Measurements from ENCODE around the gene GABBR2.

GABBR2 gene

DNA sequence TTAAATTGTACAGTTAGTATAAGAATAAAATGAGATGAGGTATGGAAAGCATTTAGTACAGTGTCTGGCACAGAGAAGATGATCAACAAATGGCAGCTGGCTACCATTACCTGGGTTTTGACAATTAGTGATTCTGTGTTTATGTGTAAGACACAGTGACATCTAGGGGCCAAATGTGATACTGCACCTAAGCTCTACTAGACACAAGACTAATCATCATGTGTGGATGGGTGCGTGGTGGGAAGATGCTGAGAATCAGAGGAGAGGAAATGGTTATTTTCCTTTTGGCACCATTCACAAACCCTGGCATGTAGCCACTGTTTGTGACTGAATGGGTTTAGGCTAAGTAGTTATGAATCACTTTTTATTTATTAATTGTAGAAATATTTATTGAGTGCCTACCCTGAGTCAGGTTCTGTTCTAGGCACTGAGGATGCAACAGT, 343.5 kb downstream of the GABBR2 start:
- no peak for DNase-seq

- DNase-seq, result no peak
These were observed 344.6 kb downstream of the GABBR2 start for GRCh38 chr9:98364086-98364485.

- no peak for DNase-seq
These were observed 345.1 kb downstream of the GABBR2 start for GRCh38 chr9:98363644-98364043.

- DNase-seq, result no peak
These were observed 346.0 kb downstream of the GABBR2 start for GRCh38 chr9:98362624-98363252.

GRCh38 chr9:98361645-98362044, 347.1 kb downstream of the GABBR2 start:
- no peak for DNase-seq

GRCh38 chr9:98360176-98360708, 348.5 kb downstream of the GABBR2 start:
- no peak for DNase-seq

GRCh38 chr9:98359569-98359968, 349.2 kb downstream of the GABBR2 start:
- DNase-seq, result no peak

GRCh38 chr9:98357921-98358535, 350.7 kb downstream of the GABBR2 start:
- no peak for DNase-seq

GRCh38 chr9:98356953-98357690, 351.6 kb downstream of the GABBR2 start:
- no peak for DNase-seq

DNA sequence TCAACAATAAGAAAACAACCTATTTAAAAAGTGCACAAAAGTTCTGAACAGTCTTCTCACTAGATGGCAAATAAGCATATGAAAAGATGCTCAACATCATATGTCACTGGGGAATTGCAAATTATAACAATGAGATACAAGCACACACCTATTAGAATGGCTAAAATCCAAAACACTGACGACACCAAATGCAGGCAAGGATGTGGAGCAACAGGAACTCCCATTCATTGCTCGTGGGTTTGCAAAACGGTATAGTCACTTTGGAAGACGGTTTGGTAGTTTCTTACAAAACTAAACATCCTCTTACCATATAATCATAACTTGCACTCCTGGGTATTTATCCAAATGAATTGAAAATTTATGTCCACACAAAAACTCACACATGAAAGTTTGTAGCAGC, 352.4 kb downstream of the GABBR2 start:
- DNase-seq, result no peak

GRCh38 chr9:98351370-98351769, 357.4 kb downstream of the GABBR2 start:
- DNase-seq, result no peak

GRCh38 chr9:98347642-98348041, 361.1 kb downstream of the GABBR2 start:
- DNase-seq, result no peak

- DNase-seq, result no peak
These were observed 363.7 kb downstream of the GABBR2 start for GRCh38 chr9:98345011-98345410.

- DNase-seq, result no peak
These were observed 364.2 kb downstream of the GABBR2 start for GRCh38 chr9:98344581-98344980.

DNA sequence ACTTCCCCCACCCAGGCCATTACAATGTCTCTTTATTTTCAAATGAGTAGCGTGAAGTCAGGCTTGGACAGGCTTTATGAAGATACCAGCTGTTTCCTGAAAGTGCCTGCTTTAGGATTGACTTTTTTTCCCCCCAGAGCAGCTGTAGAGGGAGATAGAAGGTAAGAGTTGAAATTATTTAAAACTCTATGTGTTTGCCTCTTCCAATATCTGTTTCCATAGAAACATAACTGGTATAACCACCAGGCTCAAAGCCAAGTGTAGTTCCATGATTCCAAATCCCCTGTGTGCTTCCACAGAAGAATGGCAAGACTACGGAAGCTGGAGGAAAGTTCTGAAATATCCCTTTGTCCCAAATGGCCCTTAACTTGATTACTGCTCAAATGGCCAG, 365.9 kb downstream of the GABBR2 start:
- DNase-seq, result no peak

- DNase-seq, result no peak
These were observed 366.5 kb downstream of the GABBR2 start for GRCh38 chr9:98342098-98342819.

GRCh38 chr9:98341157-98342097, 367.3 kb downstream of the GABBR2 start:
- no peak for DNase-seq

DNA sequence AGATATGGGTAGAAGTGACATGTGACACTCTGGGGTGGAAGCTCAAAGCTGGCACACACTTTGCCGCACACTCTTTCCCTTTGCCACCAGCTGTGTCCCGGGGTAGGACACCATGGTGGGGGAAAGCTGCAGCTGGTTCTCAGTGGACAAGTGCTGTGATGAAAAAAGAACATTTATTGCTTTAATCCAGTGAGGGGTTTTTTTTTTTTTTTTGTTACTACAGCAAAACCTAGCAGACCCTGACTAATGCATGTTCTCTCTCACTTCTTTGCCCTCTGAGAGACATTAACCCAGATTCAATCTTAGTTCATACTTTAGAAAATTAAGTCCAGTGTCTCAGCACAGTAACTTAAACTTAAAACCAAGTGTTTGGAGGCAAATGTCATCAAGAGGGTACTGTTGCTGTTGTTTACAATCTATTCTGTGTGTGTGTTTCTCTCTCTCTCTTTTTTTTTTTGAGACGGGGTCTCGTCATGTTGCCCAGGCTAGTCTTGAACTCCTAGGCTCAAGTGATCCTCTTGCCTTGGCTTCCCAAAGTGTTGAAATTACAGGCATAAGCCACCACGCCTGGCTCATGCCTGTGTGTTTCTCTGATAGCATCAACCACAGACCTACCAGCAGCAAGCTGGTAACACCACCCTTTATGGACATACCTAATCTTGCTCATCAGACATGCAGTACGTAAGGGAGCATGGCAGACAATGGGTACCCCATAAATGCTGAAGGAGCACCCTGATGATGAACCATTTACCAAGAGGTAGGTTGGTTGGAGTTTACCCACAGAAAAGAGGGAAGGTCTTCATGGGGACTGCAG, 368.5 kb downstream of the GABBR2 start:
- no peak for DNase-seq

- no peak for DNase-seq
These were observed 373.1 kb downstream of the GABBR2 start for GRCh38 chr9:98335661-98336060.

- DNase-seq, result no peak
These were observed 373.9 kb downstream of the GABBR2 start for GRCh38 chr9:98334796-98335195.
